ENCODE results near the gene MCC. TPM values are rescaled to one million over a fixed set of nuclear protein-coding genes. Genes with fewer than 3 reads are reported as not detected.

Gene MCC
- polyA plus RNA-seq, 4 donors, result 27.6 to 33.3 (median 31.7) TPM

DNA sequence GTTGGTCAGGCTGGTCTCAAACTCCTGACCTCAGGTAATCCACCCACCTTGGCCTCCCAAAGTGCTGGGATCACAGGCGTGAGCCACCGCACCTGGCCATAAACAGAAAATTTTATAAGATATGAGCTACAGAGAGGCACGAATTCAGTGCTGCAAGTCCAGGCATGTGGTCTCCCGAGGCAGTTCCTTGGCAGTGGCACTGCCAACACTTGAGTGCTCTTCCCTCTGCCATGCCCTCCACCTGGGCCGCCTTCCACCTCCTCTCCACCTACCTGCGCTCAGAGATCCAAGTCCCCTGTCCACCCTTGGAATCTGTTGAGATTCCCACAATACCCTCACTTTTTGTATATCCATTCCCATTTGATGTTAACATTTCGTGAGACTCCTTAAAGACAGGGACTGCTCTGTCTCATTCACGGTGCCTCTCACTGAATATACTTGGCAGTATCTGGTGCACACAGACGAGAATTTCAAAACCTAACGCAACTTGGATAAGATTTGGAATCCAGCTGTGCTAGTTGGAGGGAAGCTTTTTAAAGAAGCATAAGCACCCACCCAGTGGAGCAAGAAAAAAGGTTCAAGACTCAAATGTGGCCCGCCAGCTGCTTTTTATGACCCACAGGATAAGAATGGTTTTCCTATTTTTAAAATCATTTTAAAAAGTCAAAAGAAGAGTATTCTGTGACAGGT, 443.3 kb downstream of the MCC start:
- DNase-seq (ENCODE audit: low read depth in 4 of 4, low spot score in 2 of 4), result no peak

- no peak for DNase-seq (ENCODE audit: low read depth in 4 of 4, low spot score in 2 of 4)
Measured at GRCh38 chr5:113043491-113043931, 444.7 kb downstream of the MCC start.

- DNase-seq (ENCODE audit: low read depth in 4 of 4, low spot score in 2 of 4), result no peak
Measured at GRCh38 chr5:113042491-113043243, 445.6 kb downstream of the MCC start.

GRCh38 chr5:113040672-113041260, 447.5 kb downstream of the MCC start:
- DNase-seq (ENCODE audit: low read depth in 4 of 4, low spot score in 2 of 4), result no peak

- DNase-seq (ENCODE audit: low read depth in 4 of 4, low spot score in 2 of 4), result no peak
Measured at GRCh38 chr5:113039934-113040285, 448.3 kb downstream of the MCC start.

- DNase-seq (ENCODE audit: low read depth in 4 of 4, low spot score in 2 of 4), result no peak
Measured at GRCh38 chr5:113039229-113039933, 448.9 kb downstream of the MCC start.

DNA sequence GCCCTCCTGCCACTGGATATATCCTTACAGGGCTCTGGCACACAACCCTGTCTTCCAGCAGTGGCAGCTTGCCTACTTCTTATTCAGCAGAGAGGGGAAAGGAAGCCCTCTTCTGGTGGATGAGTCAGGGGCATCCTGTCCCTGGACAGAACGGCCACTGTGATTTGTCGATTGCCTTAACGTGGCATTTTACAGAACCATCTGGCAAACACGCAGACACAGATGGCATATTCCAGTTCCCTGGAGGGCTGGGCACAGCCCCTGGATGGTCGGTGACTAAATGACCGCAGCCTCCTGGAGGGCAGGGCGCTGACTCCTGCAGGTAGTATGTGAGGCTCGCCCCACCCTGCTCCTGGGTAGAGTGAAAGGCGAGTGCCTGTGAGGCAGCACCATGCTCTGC, 449.5 kb downstream of the MCC start:
- DNase-seq (ENCODE audit: low read depth in 4 of 4, low spot score in 2 of 4), result no peak

DNA sequence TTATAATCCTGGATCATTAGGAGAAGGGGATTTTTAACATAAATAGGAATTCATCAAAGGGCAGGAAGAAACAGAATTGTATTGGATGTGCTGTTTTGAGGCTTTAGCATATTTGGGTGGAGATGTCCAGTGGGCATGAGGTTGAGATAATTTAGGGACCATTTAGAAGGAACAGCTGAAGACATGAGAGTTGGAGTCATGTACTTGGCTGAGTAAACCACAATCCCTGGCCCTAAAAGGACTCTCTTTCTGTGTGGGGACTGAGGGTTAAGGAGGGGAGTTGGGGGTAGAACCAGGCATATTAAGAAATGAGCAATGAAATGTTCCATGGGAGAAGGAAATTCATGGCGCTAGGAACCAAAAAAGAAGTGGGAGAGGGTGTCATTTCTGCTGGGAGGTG, 450.1 kb downstream of the MCC start:
- no peak for DNase-seq (ENCODE audit: low read depth in 4 of 4, low spot score in 2 of 4)

GRCh38 chr5:113036826-113037225, 451.4 kb downstream of the MCC start:
- no peak for DNase-seq (ENCODE audit: low read depth in 4 of 4, low spot score in 2 of 4)

DNA sequence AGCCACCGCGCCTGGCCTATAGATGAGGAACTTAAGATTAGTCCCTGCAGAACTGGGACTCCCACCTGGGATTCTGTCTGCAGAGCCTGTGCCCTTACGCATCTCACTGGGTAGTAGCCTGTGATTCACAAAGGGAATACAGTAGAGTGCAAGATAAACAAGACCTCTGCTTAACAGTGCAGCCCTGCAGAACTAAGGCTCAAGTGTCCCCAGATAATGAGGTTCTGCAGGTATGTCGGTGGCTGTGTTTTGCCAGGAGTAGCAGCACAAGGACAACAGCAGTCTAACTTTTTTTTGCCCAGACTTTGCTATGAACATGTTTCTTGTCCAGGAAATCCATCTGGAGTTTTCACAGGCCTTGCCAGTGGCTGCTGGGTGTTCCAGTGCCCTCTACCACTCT, 451.9 kb downstream of the MCC start:
- no peak for DNase-seq (ENCODE audit: low read depth in 4 of 4, low spot score in 2 of 4)

DNA sequence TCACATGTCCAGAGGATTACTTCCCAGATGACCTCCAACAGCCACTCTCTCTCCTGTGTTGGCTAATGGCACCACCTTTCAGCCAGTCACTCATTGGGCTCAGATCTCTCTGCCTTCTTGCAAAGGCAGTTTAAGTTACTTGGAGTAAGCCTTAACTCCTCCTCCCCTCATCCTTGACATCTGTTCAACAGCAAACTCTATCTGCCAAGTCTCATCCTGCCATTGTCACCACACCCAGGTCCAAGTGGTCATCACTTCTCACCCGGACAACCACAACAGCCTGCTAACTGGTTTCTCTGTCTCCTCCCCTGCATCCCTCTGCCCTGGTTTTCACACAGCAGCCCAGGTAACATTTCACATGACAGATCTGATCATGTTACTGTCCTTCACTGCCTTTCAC, 453.2 kb downstream of the MCC start:
- no peak for DNase-seq (ENCODE audit: low read depth in 4 of 4, low spot score in 2 of 4)

DNA sequence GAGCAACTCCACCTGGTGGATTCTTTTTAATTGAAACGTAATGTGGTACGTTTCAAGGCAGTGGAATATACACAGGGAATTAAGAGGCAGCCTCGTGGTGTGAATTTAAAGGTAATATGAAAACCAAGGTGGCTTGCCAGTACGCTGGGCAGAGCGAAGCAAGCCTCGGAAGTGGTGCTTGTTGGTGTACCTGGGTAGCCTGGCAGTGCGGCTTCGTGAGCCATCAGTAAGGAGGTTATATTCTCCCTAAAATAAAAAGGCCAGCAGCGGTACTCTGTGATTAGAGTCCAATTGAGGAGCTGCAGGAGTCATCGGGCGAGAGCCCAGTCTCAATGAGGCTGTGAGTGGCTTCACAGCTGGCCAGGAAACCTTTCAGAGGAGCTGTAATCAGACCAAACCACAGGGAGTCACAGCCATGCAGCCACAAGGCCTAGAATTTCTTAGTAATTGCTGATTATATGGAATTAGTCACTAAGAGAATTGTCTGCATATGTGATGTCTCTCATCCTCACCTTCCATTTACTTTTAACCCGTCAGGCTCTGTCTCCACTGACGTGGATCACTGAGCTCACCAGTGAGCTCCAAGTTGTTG, 454.0 kb downstream of the MCC start:
- DNase-seq (ENCODE audit: low read depth in 4 of 4, low spot score in 2 of 4), result no peak

DNA sequence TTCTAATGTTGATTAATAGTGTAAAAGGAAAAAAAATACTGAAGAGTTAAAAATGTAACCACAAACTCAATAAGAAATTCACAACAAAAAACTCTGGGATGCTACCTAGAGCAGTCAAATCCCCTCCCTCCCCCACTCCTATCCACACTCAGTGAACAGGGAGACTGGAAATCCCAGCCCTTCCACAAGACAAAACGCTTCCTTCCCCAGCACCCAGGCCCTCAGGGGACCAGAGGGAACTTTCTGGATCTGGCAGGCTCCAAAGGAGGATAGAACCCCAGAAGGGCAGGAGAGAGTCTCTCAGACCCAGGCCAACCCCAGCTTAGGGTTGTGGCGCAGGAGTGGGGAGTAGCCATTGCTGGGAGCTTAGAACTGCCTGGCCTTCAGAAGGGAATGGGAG, 456.7 kb downstream of the MCC start:
- no peak for DNase-seq (ENCODE audit: low read depth in 4 of 4, low spot score in 2 of 4)

GRCh38 chr5:113031104-113031503, 457.1 kb downstream of the MCC start:
- DNase-seq (ENCODE audit: low read depth in 4 of 4, low spot score in 2 of 4), result no peak

DNA sequence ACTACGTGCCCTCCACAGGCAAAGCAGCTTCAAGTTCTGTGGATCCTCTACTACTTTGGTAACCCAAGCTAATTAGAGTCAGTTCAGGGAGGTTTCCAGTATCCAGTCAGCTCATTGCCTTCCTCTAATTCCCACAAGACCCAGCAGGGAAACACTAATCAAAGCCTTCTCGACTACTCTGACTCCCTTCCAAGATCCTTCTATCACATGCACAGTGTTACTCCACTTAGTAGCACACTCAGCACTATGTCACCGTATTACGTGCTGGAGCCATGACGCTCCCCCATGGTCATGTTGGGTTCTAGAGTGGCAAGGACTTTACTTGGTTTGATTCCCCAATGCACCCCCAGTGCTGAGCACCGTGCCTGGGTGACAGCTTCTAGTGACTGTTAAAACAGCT, 458.6 kb downstream of the MCC start:
- no peak for DNase-seq (ENCODE audit: low read depth in 4 of 4, low spot score in 2 of 4)

DNA sequence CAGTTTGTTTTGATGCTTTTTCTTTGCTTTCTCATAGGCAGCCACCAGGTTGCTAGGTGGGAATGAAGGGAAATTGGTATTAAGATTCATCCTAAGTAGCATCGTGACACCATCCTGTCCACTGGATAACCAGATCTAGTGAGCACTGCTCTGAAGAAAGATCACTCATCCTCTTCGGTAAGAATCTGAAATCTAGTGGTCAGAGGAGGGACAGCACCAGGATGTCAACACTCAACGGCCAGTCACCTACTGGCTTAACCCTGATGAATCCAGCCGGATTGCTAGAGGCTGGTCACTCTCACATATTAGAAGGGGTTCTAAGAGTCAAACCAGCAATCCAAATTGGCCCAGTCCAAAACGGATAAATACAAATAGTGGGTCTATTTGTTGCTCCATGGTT, 460.8 kb downstream of the MCC start:
- DNase-seq (ENCODE audit: low read depth in 4 of 4, low spot score in 2 of 4), result no peak

- DNase-seq (ENCODE audit: low read depth in 4 of 4, low spot score in 2 of 4), result no peak
Measured at GRCh38 chr5:113027015-113027414, 461.2 kb downstream of the MCC start.

DNA sequence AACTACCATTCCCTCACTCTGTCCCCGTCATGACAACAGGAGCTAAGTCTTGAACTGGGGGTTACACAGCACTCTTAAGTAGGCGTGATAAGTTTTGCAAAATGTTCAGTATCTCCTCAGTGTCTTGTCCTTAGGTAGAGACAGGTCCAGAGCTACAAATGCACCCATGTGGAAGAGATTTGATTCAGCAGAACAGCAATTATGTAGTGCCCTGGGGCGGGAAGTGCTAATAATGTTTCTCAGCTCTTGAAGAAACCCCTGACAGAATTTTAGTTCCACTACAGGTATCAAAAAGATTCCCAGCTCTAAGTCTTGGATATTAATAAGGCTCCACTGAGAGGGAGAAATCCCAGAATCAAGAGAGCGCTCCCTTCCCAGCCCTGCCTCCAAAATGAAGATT, 462.0 kb downstream of the MCC start:
- no peak for DNase-seq (ENCODE audit: low read depth in 4 of 4, low spot score in 2 of 4)

- DNase-seq (ENCODE audit: low read depth in 4 of 4, low spot score in 2 of 4), result no peak
Measured at GRCh38 chr5:113025596-113025995, 462.7 kb downstream of the MCC start.

DNA sequence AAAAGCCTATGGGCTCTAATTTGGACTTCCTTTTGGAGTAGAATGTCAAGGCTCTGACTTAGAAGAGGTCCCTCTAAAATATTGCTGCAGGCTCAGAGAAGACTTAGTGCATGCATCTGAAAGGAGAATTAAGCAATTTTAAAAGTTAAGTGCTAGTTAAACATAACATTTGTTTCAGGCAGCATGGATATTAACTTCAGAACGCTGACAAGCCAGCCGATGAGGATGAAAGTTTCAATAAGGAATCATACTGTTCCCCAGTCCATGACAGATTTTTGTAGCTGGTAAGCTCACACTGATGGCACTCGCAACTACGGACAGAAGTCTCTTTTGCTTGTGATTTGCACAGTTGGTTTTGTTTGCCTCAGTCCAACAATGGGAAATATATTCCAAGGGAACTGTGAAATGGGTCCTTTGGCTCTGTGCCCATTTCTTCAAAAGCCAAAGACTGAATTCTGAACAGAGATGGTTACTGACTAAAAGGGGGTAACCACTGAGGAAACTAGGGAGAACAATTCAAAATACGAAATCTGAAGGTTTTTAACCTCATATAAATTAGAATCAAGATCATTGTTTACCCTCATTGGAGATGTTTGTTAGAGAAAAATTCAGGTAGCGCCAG, 464.1 kb downstream of the MCC start:
- DNase-seq (ENCODE audit: low read depth in 4 of 4, low spot score in 2 of 4), result no peak

DNA sequence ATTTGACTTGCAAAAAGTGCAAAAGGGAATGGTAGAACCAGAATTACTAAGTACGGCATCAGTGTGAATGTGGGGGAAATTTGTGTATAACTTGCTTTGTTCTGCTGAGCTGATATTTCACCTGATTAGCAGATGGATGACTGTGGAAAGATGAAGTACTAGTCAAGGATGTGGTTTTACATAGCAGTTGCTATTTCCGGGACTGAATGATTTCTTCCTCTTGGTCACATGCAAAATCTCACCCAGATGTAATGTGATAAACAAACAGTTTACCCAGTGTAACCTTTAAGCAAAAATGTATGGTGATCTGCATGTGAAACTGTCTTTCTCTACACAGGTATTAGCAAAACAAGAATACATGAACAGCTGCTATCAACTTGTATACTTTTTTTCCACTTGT, 465.6 kb downstream of the MCC start:
- no peak for DNase-seq (ENCODE audit: low read depth in 4 of 4, low spot score in 2 of 4)
